HG02571 (cell line): ENCODE results near the gene AKT1S1.

Source experiments
- ATAC-seq: cut with Tn5 transposase; IDR thresholded peaks from one replicate; pipeline ENCODE4 v1.9.1; 2021; ENCODE audit warnings: mild to moderate bottlenecking, moderate library complexity; ENCODE audit not compliant: unreplicated experiment

Gene AKT1S1

GRCh38 chr19:49870309-49870901 lies 6.8 kb downstream of the AKT1S1 start:
- ATAC-seq = no peak

- ATAC-seq = peak; percentile 63
Measured at GRCh38 chr19:49869484-49870308, 7.5 kb downstream of the AKT1S1 start.

- peak; percentile 1 for ATAC-seq
Measured at GRCh38 chr19:49869009-49869483, 8.1 kb downstream of the AKT1S1 start.

- ATAC-seq = peak; percentile 32
Measured at GRCh38 chr19:49866933-49867782, 10.0 kb downstream of the AKT1S1 start, which contains the start of gene PNKP. Gene PNKP, minus strand, starts transcription at chr19:49867576. Its CDS starts 372 bp downstream, at chr19:49867204.

- ATAC-seq = no peak
Measured at GRCh38 chr19:49864890-49865289, 12.3 kb downstream of the AKT1S1 start.

GRCh38 chr19:49863935-49864320 lies 13.2 kb downstream of the AKT1S1 start:
- no peak for ATAC-seq

GRCh38 chr19:49863254-49863934 lies 13.8 kb downstream of the AKT1S1 start:
- no peak for ATAC-seq

GRCh38 chr19:49862391-49863253 lies 14.5 kb downstream of the AKT1S1 start:
- ATAC-seq = no peak

GRCh38 chr19:49861541-49862378 lies 15.4 kb downstream of the AKT1S1 start:
- ATAC-seq = no peak

- no peak for ATAC-seq
Measured at GRCh38 chr19:49861107-49861506, 16.0 kb downstream of the AKT1S1 start.

GRCh38 chr19:49860336-49861102 lies 16.6 kb downstream of the AKT1S1 start:
- no peak for ATAC-seq

- no peak for ATAC-seq
Measured at GRCh38 chr19:49859682-49860335, 17.3 kb downstream of the AKT1S1 start.

- ATAC-seq = no peak
Measured at GRCh38 chr19:49858088-49858985, 18.8 kb downstream of the AKT1S1 start.

- ATAC-seq = no peak
Measured at GRCh38 chr19:49857838-49858087, 19.4 kb downstream of the AKT1S1 start.

- no peak for ATAC-seq
Measured at GRCh38 chr19:49857061-49857837, 19.9 kb downstream of the AKT1S1 start.

- ATAC-seq = no peak
Measured at GRCh38 chr19:49856574-49857021, 20.6 kb downstream of the AKT1S1 start.
